ENCODE results near the gene MAP4K2. TPM values are rescaled to one million over a fixed set of nuclear protein-coding genes. Genes with fewer than 3 reads are reported as not detected.

MAP4K2 gene
- total RNA-seq, 2 experiments from 2014 or later, result 83.3 to 85.8 TPM

DNA sequence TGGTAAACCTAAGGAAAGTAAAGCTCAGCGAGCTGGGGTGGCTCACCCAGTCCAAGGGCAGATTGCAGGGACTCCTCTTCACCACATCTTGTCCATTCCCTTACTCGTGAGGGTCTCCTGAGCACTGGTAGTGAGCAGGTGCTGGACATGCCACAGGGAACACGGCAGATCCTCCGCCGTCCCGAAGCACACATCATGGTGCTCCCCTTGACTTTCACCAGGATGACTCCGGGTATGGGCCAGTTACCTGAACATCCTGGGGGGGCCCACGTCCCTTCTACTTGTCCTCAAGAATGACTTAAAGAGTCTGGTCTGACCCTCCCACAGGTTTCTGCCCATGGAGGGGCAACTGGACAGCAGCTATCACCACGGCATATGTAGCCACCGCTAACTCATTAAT, 16.7 kb downstream of the MAP4K2 start:
- peaks cover 5% of the 10 kb centered on the region for H3K4me1 Mint-ChIP-seq (ENCODE audit: low read depth)
- H3K27me3 Mint-ChIP-seq, result no peaks in the 10 kb centered on the region
- no peak overlapping the region for H3K27ac Mint-ChIP-seq
- no peak overlapping the region for H3K4me3 Mint-ChIP-seq
- intact Hi-C loops (cut with micrococcal nuclease), result no loop called here
- CTCF ChIA-PET, result interaction anchor here (0.7 to 1.7 kb wide), 4 partner anchors 17 to 98 kb away, joined by 3 to 4 read pairs (median 4); no protein-coding TSS in a partner anchor
- H3K9me3 Mint-ChIP-seq, result no peaks in the 10 kb centered on the region
- H3K36me3 Mint-ChIP-seq, result peaks cover 6% of the 10 kb centered on the region
- POLR2A ChIA-PET, result no interaction called here
- no peak for DNase-seq

GRCh38 chr11:64784813-64785581, 18.0 kb downstream of the MAP4K2 start:
- Mint-ChIP-seq H3K4me1 (ENCODE audit: low read depth) (peaks cover 17% of the 10 kb centered on the region), H3K27me3 (no peaks in the 10 kb centered on the region), H3K27ac (peak overlapping the region; percentile 35), H3K9me3 (no peaks in the 10 kb centered on the region), H3K4me3 (no peak overlapping the region), H3K36me3 (peaks cover 8% of the 10 kb centered on the region)
- no peak for DNase-seq
- intact Hi-C loops (cut with micrococcal nuclease), result no loop called here
- ChIA-PET POLR2A (interaction anchor here (0.9 kb wide), 1 partner anchor 333 kb away, joined by 5 read pairs; the partner anchor contains the start of gene ZNHIT2), CTCF (interaction anchor here (1.1 to 1.5 kb wide), 3 partner anchors 12 to 41 kb away, joined by 3 to 4 read pairs (median 3); partner anchors contain the start of gene RASGRP2)

DNA sequence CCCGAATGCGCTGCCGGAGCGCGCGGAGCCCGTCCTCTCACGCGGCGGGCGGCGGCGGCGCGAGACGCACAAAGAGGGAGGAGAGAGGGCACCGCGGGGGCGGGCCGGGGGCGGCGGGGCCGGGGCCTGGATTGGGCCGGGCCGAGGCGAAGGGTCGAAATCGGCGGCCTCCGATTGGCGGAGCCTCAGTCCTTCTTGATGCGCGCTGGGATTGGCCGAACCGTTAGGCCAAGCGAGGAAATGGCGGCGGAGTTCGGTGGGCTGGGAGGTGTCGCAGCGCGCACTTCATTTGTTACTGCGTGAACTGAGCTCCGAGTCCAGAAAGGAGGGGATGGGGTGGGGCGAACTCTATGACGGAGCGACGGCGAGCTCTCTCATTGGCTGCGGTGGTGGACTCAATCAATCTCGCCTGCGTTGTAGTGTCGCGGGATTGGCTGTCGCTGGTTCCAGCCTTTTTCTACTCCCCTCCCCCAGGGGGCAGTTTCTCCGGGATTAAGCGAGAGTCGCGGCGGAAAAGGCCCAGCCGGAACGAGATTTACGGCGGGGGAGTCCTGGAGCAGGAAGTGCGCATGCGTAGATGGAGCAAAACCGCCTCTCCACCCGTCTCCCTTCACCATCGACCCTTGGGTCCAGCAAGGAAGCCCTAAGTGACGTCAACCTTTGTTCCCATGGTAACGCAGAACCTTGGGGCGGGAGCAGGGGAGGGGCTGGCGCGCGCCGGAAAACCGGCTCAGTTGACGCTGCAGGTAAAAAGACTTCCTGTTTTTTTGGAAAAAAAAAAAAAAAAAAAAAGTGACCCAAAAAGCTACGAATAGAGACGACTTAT, 24.3 kb downstream of the MAP4K2 start, which contains the start of gene SF1:
Gene SF1, minus strand, starts transcription at position 70 of the 826 bp plus-strand sequence. CDS start 150 bp downstream, outside the sequence.
- Mint-ChIP-seq H3K27ac (peak within 1 kb of the TSS; percentile 99), H3K4me3 (peak within 1 kb of the TSS; percentile 91), H3K27me3 (no peaks in the 10 kb centered on the region), H3K36me3 (peaks cover 38% of the 10 kb centered on the region), H3K4me1 (ENCODE audit: low read depth) (peaks cover 58% of the 10 kb centered on the region), H3K9me3 (no peaks in the 10 kb centered on the region)
- CTCF ChIA-PET, result interaction anchor here (0.8 to 1.5 kb wide), 6 partner anchors 11 to 109 kb away, joined by 3 to 8 read pairs (median 3); partner anchors contain the start of gene MAP4K2
- intact Hi-C loops (cut with micrococcal nuclease), result loop anchor here (1.0 to 10.0 kb wide), 5 partner anchors 24 to 464 kb away; partner anchors contain the start of genes MAP4K2, MEN1, PRDX5 and SAC3D1
- POLR2A ChIA-PET, result interaction anchor here (0.6 to 1.9 kb wide), 20 partner anchors 10 to 1946 kb away, joined by 3 to 8 read pairs (median 3); partner anchors contain the start of genes MAP4K2, MEN1, RASGRP2 and SAC3D1
- DNase-seq, result peak; percentile 100

DNA sequence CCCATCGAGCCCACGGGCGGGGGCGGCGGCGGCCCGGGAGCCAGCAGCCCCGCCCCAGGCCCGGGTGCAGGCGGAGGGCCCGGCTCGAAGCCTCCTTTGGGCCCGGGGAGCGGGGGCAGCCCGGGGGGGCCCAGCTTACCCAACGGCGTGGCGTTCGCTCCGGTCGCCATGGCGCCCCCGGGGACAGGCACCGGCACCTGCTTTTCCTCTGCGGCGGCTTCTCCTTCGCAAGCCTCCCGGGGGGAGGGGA, 24.9 kb downstream of the MAP4K2 start:
- Mint-ChIP-seq H3K4me1 (ENCODE audit: low read depth) (peaks cover 63% of the 10 kb centered on the region), H3K36me3 (peaks cover 43% of the 10 kb centered on the region), H3K4me3 (peak overlapping the region; percentile 91), H3K27ac (peak overlapping the region; percentile 99), H3K27me3 (no peaks in the 10 kb centered on the region), H3K9me3 (no peaks in the 10 kb centered on the region)
- ChIA-PET CTCF (interaction anchor here (0.8 to 1.1 kb wide), 3 partner anchors 16 to 110 kb away, joined by 3 to 5 read pairs (median 3); partner anchors contain the start of gene MAP4K2), POLR2A (interaction anchor here (0.9 to 1.9 kb wide), 8 partner anchors 10 to 339 kb away, joined by 3 to 8 read pairs (median 4); partner anchors contain the start of genes MEN1, SAC3D1 and ZNHIT2)
- intact Hi-C loops (cut with micrococcal nuclease), result loop anchor here (1.0 to 10.0 kb wide), 5 partner anchors 25 to 463 kb away; partner anchors contain the start of genes MAP4K2, MEN1, PRDX5 and SAC3D1
- no peak for DNase-seq

DNA sequence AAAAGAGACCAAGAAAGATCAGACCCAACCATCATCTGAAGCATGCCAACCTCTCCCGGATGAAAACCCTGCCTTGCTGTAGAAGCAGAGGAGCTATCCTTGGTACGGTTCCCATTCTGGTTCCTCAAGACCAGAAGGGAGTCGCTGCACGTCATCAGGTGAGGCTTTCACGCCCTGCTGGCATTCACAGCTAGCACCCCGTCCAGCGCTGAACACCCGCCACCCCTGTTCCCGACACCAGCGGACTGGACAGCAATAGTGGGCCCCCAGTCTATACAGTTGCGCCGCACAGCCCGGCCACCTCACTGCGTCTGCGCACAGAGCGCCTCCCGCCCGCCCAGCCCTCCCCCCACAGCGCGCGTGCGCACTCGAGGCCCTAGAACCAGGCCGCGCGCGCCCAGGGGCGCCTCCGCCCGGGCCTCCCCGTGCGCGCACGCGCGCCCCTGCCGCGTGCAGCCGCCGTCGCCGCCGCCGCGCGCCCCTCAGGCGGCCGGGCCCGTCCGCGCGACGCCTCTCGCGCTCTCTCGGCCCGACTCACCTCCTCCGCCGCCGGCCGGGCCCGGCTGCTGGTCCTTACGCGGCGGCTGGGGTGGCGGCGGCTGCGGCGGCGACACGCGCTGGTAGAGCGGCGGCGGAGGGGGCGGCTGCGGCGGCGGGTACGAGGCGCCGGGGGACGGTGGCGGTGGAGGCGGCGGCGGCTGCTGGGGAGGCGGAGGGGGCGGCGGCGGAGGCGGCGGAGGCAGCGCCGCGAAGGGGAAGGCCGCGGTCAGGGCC, 25.4 kb downstream of the MAP4K2 start:
- peaks cover 68% of the 10 kb centered on the region for H3K4me1 Mint-ChIP-seq (ENCODE audit: low read depth)
- POLR2A ChIA-PET, result interaction anchor here (0.6 to 1.9 kb wide), 8 partner anchors 9 to 485 kb away, joined by 3 to 8 read pairs (median 4); partner anchors contain the start of gene MEN1
- peak overlapping the region; percentile 90 for H3K4me3 Mint-ChIP-seq
- CTCF ChIA-PET, result interaction anchor here (0.8 to 2.4 kb wide), 4 partner anchors 10 to 89 kb away, joined by 3 to 13 read pairs (median 5); no protein-coding TSS in a partner anchor
- H3K36me3 Mint-ChIP-seq, result peaks cover 48% of the 10 kb centered on the region
- H3K9me3 Mint-ChIP-seq, result no peaks in the 10 kb centered on the region
- H3K27ac Mint-ChIP-seq, result peak overlapping the region; percentile 89
- DNase-seq, result peak; percentile 85
- no peaks in the 10 kb centered on the region for H3K27me3 Mint-ChIP-seq
- intact Hi-C loops (cut with micrococcal nuclease), result loop anchor here (1.0 to 10.0 kb wide), 5 partner anchors 25 to 463 kb away; partner anchors contain the start of genes MAP4K2, MEN1, PRDX5 and SAC3D1

DNA sequence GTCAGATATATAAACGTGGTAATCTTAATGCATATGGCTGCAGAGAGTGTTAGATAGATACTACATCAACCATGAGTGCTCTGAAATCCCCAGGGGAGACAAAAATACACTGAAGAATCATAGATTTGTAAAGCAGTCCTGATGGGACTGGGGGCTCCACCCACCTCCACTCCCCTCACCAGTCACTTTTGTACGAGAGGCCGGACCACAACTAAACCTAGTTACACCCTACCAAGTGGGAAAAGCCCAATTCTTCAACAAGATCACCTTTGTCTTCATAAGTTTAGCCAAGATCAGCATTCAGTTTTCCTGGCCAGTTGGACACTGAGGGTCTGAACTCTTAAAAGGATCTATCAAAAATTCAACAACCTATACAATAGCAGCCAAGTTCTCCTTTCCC, 26.1 kb downstream of the MAP4K2 start:
- Mint-ChIP-seq H3K4me3 (peak overlapping the region; percentile 90), H3K36me3 (peaks cover 56% of the 10 kb centered on the region), H3K9me3 (no peaks in the 10 kb centered on the region), H3K27ac (peak overlapping the region; percentile 89), H3K27me3 (no peaks in the 10 kb centered on the region), H3K4me1 (ENCODE audit: low read depth) (peaks cover 76% of the 10 kb centered on the region)
- intact Hi-C loops (cut with micrococcal nuclease), result loop anchor here (10.0 kb wide), 1 partner anchor 462 kb away; the partner anchor contains the start of genes PRDX5 and TRMT112
- ChIA-PET POLR2A (interaction anchor here (0.9 to 1.1 kb wide), 3 partner anchors 16 to 484 kb away, joined by 3 to 4 read pairs (median 4); no protein-coding TSS in a partner anchor), CTCF (interaction anchor here (0.8 to 2.4 kb wide), 6 partner anchors 9 to 88 kb away, joined by 3 to 13 read pairs (median 3); no protein-coding TSS in a partner anchor)
- no peak for DNase-seq

DNA sequence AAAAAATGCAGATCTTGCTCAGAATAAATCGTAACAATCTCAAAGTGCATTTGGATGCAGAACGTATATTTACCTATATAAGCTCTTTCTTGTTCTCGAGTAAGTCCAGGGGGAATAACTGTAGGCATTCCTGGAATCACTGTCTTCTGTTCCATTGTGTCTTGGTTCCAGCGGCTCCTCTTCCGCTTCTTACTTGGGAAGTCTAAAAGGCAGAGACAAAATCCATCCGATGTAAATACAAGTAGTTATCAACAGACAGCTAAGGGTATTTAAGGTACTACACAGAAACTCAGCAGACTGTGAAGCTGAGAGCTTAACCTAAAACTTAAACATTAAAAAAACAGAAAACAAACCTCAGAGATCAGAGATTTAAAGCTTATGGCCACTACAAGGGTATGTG, 26.6 kb downstream of the MAP4K2 start:
- H3K9me3 Mint-ChIP-seq, result no peaks in the 10 kb centered on the region
- ChIA-PET POLR2A (interaction anchor here (1.2 kb wide), 1 partner anchor 12 kb away, joined by 5 read pairs; no protein-coding TSS in a partner anchor), CTCF (interaction anchor here (1.0 to 2.4 kb wide), 6 partner anchors 9 to 34 kb away, joined by 3 to 13 read pairs (median 6); no protein-coding TSS in a partner anchor)
- DNase-seq, result no peak
- H3K4me3 Mint-ChIP-seq, result peak overlapping the region; percentile 90
- peaks cover 60% of the 10 kb centered on the region for H3K36me3 Mint-ChIP-seq
- H3K4me1 Mint-ChIP-seq (ENCODE audit: low read depth), result peaks cover 80% of the 10 kb centered on the region
- intact Hi-C loops (cut with micrococcal nuclease), result loop anchor here (10.0 kb wide), 1 partner anchor 462 kb away; the partner anchor contains the start of genes PRDX5 and TRMT112
- peak overlapping the region; percentile 89 for H3K27ac Mint-ChIP-seq
- no peaks in the 10 kb centered on the region for H3K27me3 Mint-ChIP-seq

- peak overlapping the region; percentile 70 for H3K27ac Mint-ChIP-seq
- POLR2A ChIA-PET, result interaction anchor here (1.2 to 1.5 kb wide), 2 partner anchors 11 to 13 kb away, joined by 3 read pairs; no protein-coding TSS in a partner anchor
These were observed 28.9 kb downstream of the MAP4K2 start for GRCh38 chr11:64774144-64774543.

GRCh38 chr11:64772303-64773018, 30.6 kb downstream of the MAP4K2 start:
- DNase-seq, result no peak
- H3K4me3 Mint-ChIP-seq, result peak overlapping the region; percentile 16
- POLR2A ChIA-PET, result interaction anchor here (0.6 to 1.6 kb wide), 4 partner anchors 9 to 566 kb away, joined by 3 to 9 read pairs (median 3); partner anchors contain the start of gene PYGM
- H3K36me3 Mint-ChIP-seq, result peaks cover 92% of the 10 kb centered on the region
- intact Hi-C loops (cut with micrococcal nuclease), result loop anchor here (10.0 kb wide), 1 partner anchor 458 kb away; the partner anchor contains the start of genes PRDX5 and TRMT112
- no peaks in the 10 kb centered on the region for H3K27me3 Mint-ChIP-seq
- peak overlapping the region; percentile 65 for H3K27ac Mint-ChIP-seq
- CTCF ChIA-PET, result interaction anchor here (1.1 to 2.1 kb wide), 4 partner anchors 12 to 468 kb away, joined by 3 to 5 read pairs (median 4); partner anchors contain the start of genes ESRRA and RASGRP2
- no peaks in the 10 kb centered on the region for H3K9me3 Mint-ChIP-seq
- peaks cover 90% of the 10 kb centered on the region for H3K4me1 Mint-ChIP-seq (ENCODE audit: low read depth)

More at GRCh38 chr11:64774144-64774543, 28.9 kb downstream of the MAP4K2 start:
- no peaks in the 10 kb centered on the region for H3K9me3 Mint-ChIP-seq
- no peaks in the 10 kb centered on the region for H3K27me3 Mint-ChIP-seq
- peaks cover 75% of the 10 kb centered on the region for H3K4me1 Mint-ChIP-seq (ENCODE audit: low read depth)
- H3K4me3 Mint-ChIP-seq, result no peak overlapping the region
- peaks cover 78% of the 10 kb centered on the region for H3K36me3 Mint-ChIP-seq
- DNase-seq, result no peak
- CTCF ChIA-PET, result interaction anchor here (1.6 kb wide), 1 partner anchor 114 kb away, joined by 3 read pairs; no protein-coding TSS in a partner anchor
- intact Hi-C loops (cut with micrococcal nuclease), result loop anchor here (10.0 kb wide), 1 partner anchor 459 kb away; the partner anchor contains the start of genes PRDX5 and TRMT112

All from activated CD4-positive, alpha-beta memory T cell treated with anti-CD3 and anti-CD28 coated beads for 36 hours (primary cell).